ENCODE results near the gene UST. TPM values are rescaled to one million over a fixed set of nuclear protein-coding genes. Genes with fewer than 3 reads are reported as not detected.

The UST gene
- total RNA-seq, 1 experiment from 2014 or later = 32.1 TPM

- no peak for TF ChIP-seq E2F4 (CRISPR knock-in tag; IDR thresholded peaks at IDR 0.05; ENCODE audit: borderline replicate concordance, low read depth)
- no peak for TF ChIP-seq FOXJ3 (CRISPR knock-in tag; IDR thresholded peaks at IDR 0.05; ENCODE audit: borderline replicate concordance)
- no peak for TF ChIP-seq ZNF396 (CRISPR knock-in tag; IDR thresholded peaks at IDR 0.05; ENCODE audit: borderline replicate concordance)
Observed at GRCh38 chr6:149057464-149057840, 310.6 kb downstream of the UST start (continued).

GRCh38 chr6:149059557-149059956, 312.7 kb downstream of the UST start:
- CTCF ChIA-PET = no interaction called here

More at GRCh38 chr6:149059557-149059956, 312.7 kb downstream of the UST start:
- no peaks in the 10 kb centered on the region for H3K9me3 Mint-ChIP-seq
- no peak for DNase-seq (ENCODE audit: low spot score)
- POLR2A ChIA-PET = no interaction called here
- H3K4me1 Mint-ChIP-seq = peaks cover 33% of the 10 kb centered on the region
- no peak for TF ChIP-seq ZNF121 (CRISPR knock-in tag; IDR thresholded peaks at IDR 0.05)
- TF ChIP-seq GABPB1 (CRISPR knock-in tag; IDR thresholded peaks at IDR 0.05) = no peak
- no peak for TF ChIP-seq NR2C2 (CRISPR knock-in tag; IDR thresholded peaks at IDR 0.05)
- TF ChIP-seq HMGA2 (CRISPR knock-in tag; IDR thresholded peaks at IDR 0.05) = no peak
- TF ChIP-seq ZNF532 (CRISPR knock-in tag; IDR thresholded peaks at IDR 0.05; ENCODE audit: borderline replicate concordance) = no peak
- TF ChIP-seq ZSCAN18 (CRISPR knock-in tag; IDR thresholded peaks at IDR 0.05) = no peak
- TF ChIP-seq SMAD4 (CRISPR knock-in tag; IDR thresholded peaks at IDR 0.05) = no peak
- TF ChIP-seq PREB (CRISPR knock-in tag; IDR thresholded peaks at IDR 0.05; ENCODE audit: borderline replicate concordance) = no peak
- no peak for TF ChIP-seq NR1H2 (CRISPR knock-in tag; IDR thresholded peaks at IDR 0.05)
- TF ChIP-seq CREB1 (CRISPR knock-in tag; IDR thresholded peaks at IDR 0.05) = no peak
- TF ChIP-seq E2F5 (CRISPR knock-in tag; IDR thresholded peaks at IDR 0.05) = no peak
- TF ChIP-seq ZNF512 (CRISPR knock-in tag; IDR thresholded peaks at IDR 0.05; ENCODE audit: borderline replicate concordance) = no peak
- no peak for TF ChIP-seq ELF4 (CRISPR knock-in tag; IDR thresholded peaks at IDR 0.05; ENCODE audit: low read depth)
- no peak for TF ChIP-seq ZNF396 (CRISPR knock-in tag; IDR thresholded peaks at IDR 0.05; ENCODE audit: borderline replicate concordance)
- TF ChIP-seq ZMAT4 (CRISPR knock-in tag; IDR thresholded peaks at IDR 0.05) = no peak
- no peak for TF ChIP-seq FOXJ3 (CRISPR knock-in tag; IDR thresholded peaks at IDR 0.05; ENCODE audit: borderline replicate concordance)
- no peak for TF ChIP-seq MYBL2 (CRISPR knock-in tag; IDR thresholded peaks at IDR 0.05)
- TF ChIP-seq PRDM15 (CRISPR knock-in tag; IDR thresholded peaks at IDR 0.05) = no peak
- no peak for TF ChIP-seq USF1 (CRISPR knock-in tag; IDR thresholded peaks at IDR 0.05)
- no peaks in the 10 kb centered on the region for H3K27me3 Mint-ChIP-seq (ENCODE audit: low read depth)
- H3K36me3 Mint-ChIP-seq = no peaks in the 10 kb centered on the region
- ATAC-seq = peak; percentile 43
- H3K4me3 Mint-ChIP-seq = no peak overlapping the region
- H3K27ac Mint-ChIP-seq = peak overlapping the region; percentile 60; the same call in 1 of the 2 replicates

Measured in WTC11 (cell line).